Panc1 (cell line): ENCODE measurements around the gene PADI1. TPM values are rescaled to one million over a fixed set of nuclear protein-coding genes. Genes with fewer than 3 reads are reported as not detected.

Source experiments
- ATAC-seq: fragments of 200-7000 bp; cut with Tn5 transposase; 2 replicates; pipeline ENCODE4 v1.9.1; 2020; ENCODE audit warnings: mild to moderate bottlenecking, moderate library complexity
- BruUV-seq: library from RNA; stranded (reverse); fragments of 400-500 nt; replicated peaks from 2 replicates; lab custom pipeline; 2021; lab: Mats Ljungman, UMichigan
- CTCF ChIA-PET: fragments of 300-600 bp; sonication (Branson Sonifier 250); formaldehyde crosslinking; loops from one replicate; lab custom pipeline; 2022; ENCODE audit warnings: antibody characterized with exemption; lab: Charles Lee
- POLR2A ChIA-PET: fragments of 300-600 bp; sonication (Branson Sonifier 250); formaldehyde crosslinking; loops from one replicate; lab custom pipeline; 2022; ENCODE audit warnings: antibody characterized with exemption; lab: Charles Lee
- DNase-seq: peaks from one replicate; pipeline ENCODE4 v3.0.0-alpha.2; 2010; ENCODE audit warnings: low read depth, low spot score
- H3K27ac ChIP-seq: 2 replicates; pipeline ENCODE4 v1.5.1; 2011; ENCODE audit warnings: mild to moderate bottlenecking, low read length, inconsistent platforms
- H3K27me3 ChIP-seq: fragments of 200-500 bp; sonication (Bioruptor generic); 2 replicates; pipeline ENCODE4 v1.6.0; 2014; ENCODE audit warnings: low read length, inconsistent platforms; ENCODE audit not compliant: control insufficient read depth, insufficient read depth
- H3K36me3 ChIP-seq: fragments of 200-500 bp; sonication (Bioruptor generic); 2 replicates; pipeline ENCODE4 v1.5.1; 2014; ENCODE audit warnings: inconsistent platforms, mild to moderate bottlenecking, low read length, moderate library complexity; ENCODE audit not compliant: control insufficient read depth, insufficient read depth
- H3K4me1 ChIP-seq: 2 replicates; pipeline ENCODE4 v1.5.1; 2011; ENCODE audit warnings: inconsistent platforms, mild to moderate bottlenecking, low read length, moderate library complexity; ENCODE audit not compliant: control insufficient read depth, insufficient read depth
- H3K4me3 ChIP-seq, 2 experiments: 2 replicates each; pipeline ENCODE4 v1.5.1; 2011 to 2012; ENCODE audit warnings: low read depth in 2 of 2, low read length in 2 of 2, mild to moderate bottlenecking in 2 of 2, inconsistent platforms in 1 of 2, moderate library complexity in 1 of 2
- H3K9me3 ChIP-seq: fragments of 200-500 bp; sonication (Bioruptor generic); 2 replicates; pipeline ENCODE4 v1.5.1; 2014; ENCODE audit warnings: low read depth, mild to moderate bottlenecking, inconsistent platforms, low read length, moderate library complexity; ENCODE audit not compliant: control insufficient read depth, insufficient read depth
- CTCF ChIP-seq: fragments of 450-650 bp; IDR thresholded peaks from 2 replicates; pipeline ENCODE4 v1.5.1; 2017; ENCODE audit warnings: mild to moderate bottlenecking
- POLR2AphosphoS5 ChIP-seq: IDR thresholded peaks from 2 replicates; pipeline ENCODE4 v1.6.1; 2012; ENCODE audit warnings: mild to moderate bottlenecking, low read depth, low read length, moderate library complexity
- SIN3A ChIP-seq: IDR thresholded peaks from 2 replicates; pipeline ENCODE4 v1.6.1; 2012; ENCODE audit warnings: low read depth, mild to moderate bottlenecking, low read length, moderate library complexity, borderline replicate concordance; ENCODE audit not compliant: insufficient read depth
- TCF7L2 ChIP-seq: IDR thresholded peaks from 2 replicates; pipeline ENCODE4 v1.6.1; 2011; ENCODE audit warnings: mild to moderate bottlenecking, low read depth, low read length, inconsistent platforms
- in situ Hi-C: cut with HindIII; loops from 2 replicates; pipeline ENCODE4 v1.10.0; 2016; ENCODE audit warnings: low sequenced_read_pairs, low pct_unique_long_range_greater_than_20kb
- intact Hi-C: fragments of 100-400 bp; cut with micrococcal nuclease; formaldehyde crosslinking; loops from one replicate; pipeline ENCODE4 v1.10.0; 2022; ENCODE audit not compliant: unreplicated experiment
- total RNA-seq: library from RNA; stranded (reverse); gene quantifications from one replicate; pipeline ENCODE4 v1.2.1, GENCODE V29; 2021; ENCODE audit not compliant: unreplicated experiment
- TF ChIP-seq, protein P1 (sequence below), 2 experiments: IDR thresholded peaks; 2 replicates each; pipeline ENCODE4 v1.6.1; 2011 to 2012; ENCODE audit warnings: low read depth in 2 of 2, control low read depth in 1 of 2, low read length in 1 of 2, mild to moderate bottlenecking in 1 of 2, moderate library complexity in 1 of 2; ENCODE audit not compliant: insufficient read depth in 1 of 2

PADI1 gene
- total RNA-seq, 1 experiment from 2014 or later: 2.3 TPM

DNA sequence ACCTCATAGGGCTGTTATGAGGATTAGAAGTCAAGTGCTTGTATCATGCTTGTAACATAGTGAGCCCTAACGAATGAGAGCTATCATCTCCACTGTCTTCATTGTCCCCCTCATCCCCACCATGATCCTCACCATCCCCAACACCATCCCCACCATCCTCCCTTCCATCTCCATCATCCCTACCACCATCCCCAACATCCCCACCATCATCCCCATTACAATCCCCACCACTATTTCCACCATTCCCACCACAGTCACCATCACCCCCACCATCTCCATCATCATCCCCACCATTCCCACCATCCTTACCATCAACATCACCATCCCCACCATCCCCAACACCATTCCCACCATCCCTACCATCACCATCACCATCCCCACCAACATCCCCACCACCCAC is 39.1 kb upstream of the PADI1 start:
- Histone ChIP-seq H3K27me3 (no peaks in the 10 kb centered on the region), H3K9me3 (no peaks in the 10 kb centered on the region), H3K4me3 (no peak overlapping the region), H3K36me3 (no peaks in the 10 kb centered on the region), H3K4me1 (peaks cover 46% of the 10 kb centered on the region), H3K27ac (no peak overlapping the region)
- TF ChIP-seq CTCF (no peak), TCF7L2 (no peak), POLR2AphosphoS5 (no peak), SIN3A (no peak)
- TF ChIP-seq, protein P1, sequence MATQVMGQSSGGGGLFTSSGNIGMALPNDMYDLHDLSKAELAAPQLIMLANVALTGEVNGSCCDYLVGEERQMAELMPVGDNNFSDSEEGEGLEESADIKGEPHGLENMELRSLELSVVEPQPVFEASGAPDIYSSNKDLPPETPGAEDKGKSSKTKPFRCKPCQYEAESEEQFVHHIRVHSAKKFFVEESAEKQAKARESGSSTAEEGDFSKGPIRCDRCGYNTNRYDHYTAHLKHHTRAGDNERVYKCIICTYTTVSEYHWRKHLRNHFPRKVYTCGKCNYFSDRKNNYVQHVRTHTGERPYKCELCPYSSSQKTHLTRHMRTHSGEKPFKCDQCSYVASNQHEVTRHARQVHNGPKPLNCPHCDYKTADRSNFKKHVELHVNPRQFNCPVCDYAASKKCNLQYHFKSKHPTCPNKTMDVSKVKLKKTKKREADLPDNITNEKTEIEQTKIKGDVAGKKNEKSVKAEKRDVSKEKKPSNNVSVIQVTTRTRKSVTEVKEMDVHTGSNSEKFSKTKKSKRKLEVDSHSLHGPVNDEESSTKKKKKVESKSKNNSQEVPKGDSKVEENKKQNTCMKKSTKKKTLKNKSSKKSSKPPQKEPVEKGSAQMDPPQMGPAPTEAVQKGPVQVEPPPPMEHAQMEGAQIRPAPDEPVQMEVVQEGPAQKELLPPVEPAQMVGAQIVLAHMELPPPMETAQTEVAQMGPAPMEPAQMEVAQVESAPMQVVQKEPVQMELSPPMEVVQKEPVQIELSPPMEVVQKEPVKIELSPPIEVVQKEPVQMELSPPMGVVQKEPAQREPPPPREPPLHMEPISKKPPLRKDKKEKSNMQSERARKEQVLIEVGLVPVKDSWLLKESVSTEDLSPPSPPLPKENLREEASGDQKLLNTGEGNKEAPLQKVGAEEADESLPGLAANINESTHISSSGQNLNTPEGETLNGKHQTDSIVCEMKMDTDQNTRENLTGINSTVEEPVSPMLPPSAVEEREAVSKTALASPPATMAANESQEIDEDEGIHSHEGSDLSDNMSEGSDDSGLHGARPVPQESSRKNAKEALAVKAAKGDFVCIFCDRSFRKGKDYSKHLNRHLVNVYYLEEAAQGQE (IDR thresholded peaks at IDR 0.05; ENCODE audit: insufficient read depth in 1 of 2, low read depth in 2 of 2, low read length in 1 of 2): no peak
- intact Hi-C loops: no loop called here
- in situ Hi-C loops: no loop called here
- no peak for ATAC-seq
- ChIA-PET CTCF (no interaction called here), POLR2A (no interaction called here)
- no TSS peak for BruUV-seq
- DNase-seq: no peak

- ATAC-seq (no peak), DNase-seq (no peak)
- Histone ChIP-seq H3K4me1 (peaks cover 45% of the 10 kb centered on the region), H3K4me3 (no peak overlapping the region), H3K27me3 (no peaks in the 10 kb centered on the region), H3K9me3 (no peaks in the 10 kb centered on the region), H3K36me3 (no peaks in the 10 kb centered on the region), H3K27ac (peak overlapping the region; percentile 84)
- TF ChIP-seq, protein P1 (IDR thresholded peaks at IDR 0.05; ENCODE audit: insufficient read depth in 1 of 2, low read depth in 2 of 2, low read length in 1 of 2): no peak
- TF ChIP-seq TCF7L2: no peak
- ChIA-PET CTCF (interaction anchor here (0.6 to 0.7 kb wide), 3 partner anchors 32 to 237 kb away, joined by 3 to 6 read pairs (median 4); no protein-coding TSS in a partner anchor), POLR2A (no interaction called here)
- in situ Hi-C loops (no loop called here), intact Hi-C loops (no loop called here)
- no TSS peak for BruUV-seq
These were observed 37.7 kb upstream of the PADI1 start for GRCh38 chr1:17167041-17167785.
